Measurements from ENCODE around the gene CGAS.
"Not testable (repeated sequence)": the region's sequence is repeated elsewhere in the genome, so short reads cannot be mapped to it uniquely, and the experiment has no call there.

The CGAS gene

GRCh38 chr6:73382462-73383113 is 69.5 kb downstream of the CGAS start:
- H3K4me3 ChIP-seq (ENCODE audit: low read length), result no peak overlapping the region
- no peak for TF ChIP-seq ZNF274 (IDR thresholded peaks at IDR 0.05; ENCODE audit: low read depth, low read length)

- not testable (repeated sequence) for H3K4me3 ChIP-seq (ENCODE audit: low read length)
Measured at GRCh38 chr6:73381531-73381930, 70.6 kb downstream of the CGAS start.

- TF ChIP-seq ZNF274 (IDR thresholded peaks at IDR 0.05; ENCODE audit: low read depth, low read length), result no peak
- no peak overlapping the region for H3K4me3 ChIP-seq (ENCODE audit: low read length)
Measured at GRCh38 chr6:73377225-73377624, 74.9 kb downstream of the CGAS start.

GRCh38 chr6:73375216-73375615 is 76.9 kb downstream of the CGAS start:
- no peak for TF ChIP-seq ZNF274 (IDR thresholded peaks at IDR 0.05; ENCODE audit: low read depth, low read length)
- no peak overlapping the region for H3K4me3 ChIP-seq (ENCODE audit: low read length)
